OCI-LY3 (cell line): Measurements from ENCODE around the gene PHF3.

ENCODE experiments used
- EZH2phosphoT487 ChIP-seq: fragments of 200-600 bp; shearing (Covaris generic); IDR thresholded peaks from 2 replicates; pipeline ENCODE4 v1.6.1; 2018; ENCODE audit warnings: antibody characterized with exemption, mixed run types, low read depth
- TF ChIP-seq, protein P1 (sequence below): fragments of 200-600, 300-600 bp; sonication (generic); IDR thresholded peaks from 2 replicates; pipeline ENCODE4 v1.5.1; 2014; ENCODE audit warnings: antibody characterized with exemption, low read length, low read depth

DNA sequence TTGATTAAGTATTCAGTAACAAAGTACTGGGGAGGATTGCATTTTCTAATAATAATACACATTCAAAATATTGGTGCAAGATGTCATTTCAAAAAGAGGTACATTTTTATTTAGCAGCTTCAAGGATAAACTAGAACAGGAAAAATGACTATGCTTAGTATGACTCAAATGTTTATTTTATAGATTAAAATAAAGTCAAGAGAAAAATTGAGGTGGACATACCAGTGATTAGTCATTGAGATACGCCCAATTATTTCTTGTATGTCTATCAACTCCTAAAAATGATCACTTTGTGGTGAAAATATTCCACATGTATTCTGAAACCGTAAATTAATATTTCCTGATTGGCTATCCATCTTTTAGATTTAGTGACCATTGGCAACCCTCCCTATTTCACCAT is 96.7 kb downstream of the PHF3 start:
- TF ChIP-seq, protein P1, sequence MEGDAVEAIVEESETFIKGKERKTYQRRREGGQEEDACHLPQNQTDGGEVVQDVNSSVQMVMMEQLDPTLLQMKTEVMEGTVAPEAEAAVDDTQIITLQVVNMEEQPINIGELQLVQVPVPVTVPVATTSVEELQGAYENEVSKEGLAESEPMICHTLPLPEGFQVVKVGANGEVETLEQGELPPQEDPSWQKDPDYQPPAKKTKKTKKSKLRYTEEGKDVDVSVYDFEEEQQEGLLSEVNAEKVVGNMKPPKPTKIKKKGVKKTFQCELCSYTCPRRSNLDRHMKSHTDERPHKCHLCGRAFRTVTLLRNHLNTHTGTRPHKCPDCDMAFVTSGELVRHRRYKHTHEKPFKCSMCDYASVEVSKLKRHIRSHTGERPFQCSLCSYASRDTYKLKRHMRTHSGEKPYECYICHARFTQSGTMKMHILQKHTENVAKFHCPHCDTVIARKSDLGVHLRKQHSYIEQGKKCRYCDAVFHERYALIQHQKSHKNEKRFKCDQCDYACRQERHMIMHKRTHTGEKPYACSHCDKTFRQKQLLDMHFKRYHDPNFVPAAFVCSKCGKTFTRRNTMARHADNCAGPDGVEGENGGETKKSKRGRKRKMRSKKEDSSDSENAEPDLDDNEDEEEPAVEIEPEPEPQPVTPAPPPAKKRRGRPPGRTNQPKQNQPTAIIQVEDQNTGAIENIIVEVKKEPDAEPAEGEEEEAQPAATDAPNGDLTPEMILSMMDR = no peak
- TF ChIP-seq EZH2phosphoT487 = no peak
